ENCODE data around the gene CD2BP2. TPM values are rescaled to one million over a fixed set of nuclear protein-coding genes. Genes with fewer than 3 reads are reported as not detected.

Gene CD2BP2
- total RNA-seq, 6 donors from 2014 or later: 24.2 to 63.7 (median 38.8) TPM

GRCh38 chr16:30354423-30355143 lies 525 bp downstream of the CD2BP2 start:
- ATAC-seq (ENCODE audit: low FRiP score in 2 of 2): peak; percentile 50 to 56
- 3% methylated on average over 22 to 29 of the region's 36 CpGs for WGBS, 2 donors
- Histone ChIP-seq H3K4me3 (peak overlapping the region; percentile 66 to 99 (median 82)), H3K9me3 (no peaks in the 10 kb centered on the region), H3K36me3 (peaks cover 25 to 71% (median 59%) of the 10 kb centered on the region in 4 donors), H3K27ac (peak overlapping the region; percentile 93 to 97 (median 96)), H3K4me1 (peaks cover 42 to 54% (median 43%) of the 10 kb centered on the region in 4 donors), H3K27me3 (no peaks in the 10 kb centered on the region)
- no peak for DNase-seq
- TF ChIP-seq POLR2AphosphoS5 (IDR thresholded peaks at IDR 0.05): no peak
- peak in 2 of 6 experiments; percentile 9 to 20 for TF ChIP-seq CTCF (IDR thresholded peaks at IDR 0.05)
- TF ChIP-seq EP300 (IDR thresholded peaks at IDR 0.05): no peak
- TF ChIP-seq POLR2A (IDR thresholded peaks at IDR 0.05): no peak

GRCh38 chr16:30353438-30354129 lies 1.5 kb downstream of the CD2BP2 start:
- Histone ChIP-seq H3K36me3 (peaks cover 18 to 62% (median 49%) of the 10 kb centered on the region in 4 donors), H3K9me3 (no peaks in the 10 kb centered on the region), H3K4me3 (peak overlapping the region in 1 of 4 donors; percentile 66), H3K4me1 (peaks cover 42 to 54% (median 43%) of the 10 kb centered on the region in 4 donors), H3K27ac (peak overlapping the region in 3 of 4 donors; percentile 95 to 97 (median 96)), H3K27me3 (no peaks in the 10 kb centered on the region)
- TF ChIP-seq CTCF (IDR thresholded peaks at IDR 0.05): no peak
- TF ChIP-seq EP300 (IDR thresholded peaks at IDR 0.05): no peak
- TF ChIP-seq POLR2A (IDR thresholded peaks at IDR 0.05): no peak
- WGBS, 2 donors: 83 to 92% methylated on average over 13 to 22 of the region's 23 CpGs
- ATAC-seq (ENCODE audit: low FRiP score in 2 of 2) (no peak), DNase-seq (peak in 1 of 2 donors; percentile 67)

- TF ChIP-seq POLR2AphosphoS5 (IDR thresholded peaks at IDR 0.05) (no peak), EP300 (IDR thresholded peaks at IDR 0.05) (no peak), CTCF (IDR thresholded peaks at IDR 0.05) (no peak), POLR2A (IDR thresholded peaks at IDR 0.05) (no peak)
- Histone ChIP-seq H3K4me3 (no peak overlapping the region), H3K4me1 (peaks cover 42 to 54% (median 43%) of the 10 kb centered on the region in 4 donors), H3K36me3 (peaks cover 12 to 53% (median 41%) of the 10 kb centered on the region in 4 donors), H3K27ac (peak overlapping the region; percentile 46 to 97 (median 76)), H3K9me3 (no peaks in the 10 kb centered on the region), H3K27me3 (no peaks in the 10 kb centered on the region)
- no peak for ATAC-seq (ENCODE audit: low FRiP score in 2 of 2)
- no peak for DNase-seq
- 87 to 92% methylated on average over 14 of the region's 14 CpGs for WGBS, 2 donors
Measured at GRCh38 chr16:30352488-30353401, 2.4 kb downstream of the CD2BP2 start.

- no peak for TF ChIP-seq CTCF (IDR thresholded peaks at IDR 0.05)
- TF ChIP-seq POLR2AphosphoS5 (IDR thresholded peaks at IDR 0.05): peak in 1 of 2 donors; percentile 53
- H3K4me3 ChIP-seq: no peak overlapping the region
- H3K36me3 ChIP-seq: peaks cover 12 to 44% (median 36%) of the 10 kb centered on the region in 4 donors
- H3K4me1 ChIP-seq: peaks cover 41 to 49% (median 43%) of the 10 kb centered on the region in 4 donors
- DNase-seq (peak in 1 of 2 donors; percentile 81), ATAC-seq (ENCODE audit: low FRiP score in 2 of 2) (peak in 1 of 2 donors; percentile 20)
- WGBS, 2 donors: 72 to 75% methylated on average over 8 to 9 of the region's 11 CpGs
- no peaks in the 10 kb centered on the region for H3K27me3 ChIP-seq
- no peaks in the 10 kb centered on the region for H3K9me3 ChIP-seq
- peak overlapping the region; percentile 14 to 96 (median 48) for H3K27ac ChIP-seq
Measured at GRCh38 chr16:30351586-30352419, 3.3 kb downstream of the CD2BP2 start.

Measured in upper lobe of left lung (tissue), 6 donors.